DND-41 (cell line): Measurements from ENCODE around the gene AKAP13.

Experiments
- ATAC-seq: fragments of 200-7000 bp; cut with Tn5 transposase; 3 replicates; pipeline ENCODE4 v1.9.1; 2021; ENCODE audit warnings: low read depth; ENCODE audit not compliant: insufficient read depth
- DNase-seq: peaks from one replicate; pipeline ENCODE4 v3.0.0-alpha.2; 2020
- H2AFZ ChIP-seq: 2 replicates; pipeline ENCODE4 v1.6.0; 2012; ENCODE audit warnings: low read depth, low read length
- H3K27ac ChIP-seq: 2 replicates; pipeline ENCODE4 v1.5.1; 2012; ENCODE audit warnings: low read length, inconsistent platforms
- H3K27me3 ChIP-seq: fragments of 200-600 bp; sonication (generic); 2 replicates; pipeline ENCODE4 v1.6.0; 2012; ENCODE audit warnings: low read length, mild to moderate bottlenecking, inconsistent platforms; ENCODE audit not compliant: insufficient read depth, poor library complexity
- H3K36me3 ChIP-seq: 2 replicates; pipeline ENCODE4 v1.5.1; 2012; ENCODE audit warnings: low read length, inconsistent platforms; ENCODE audit not compliant: insufficient read depth
- H3K4me1 ChIP-seq: 2 replicates; pipeline ENCODE4 v1.5.1; 2012; ENCODE audit warnings: mild to moderate bottlenecking, low read length; ENCODE audit not compliant: insufficient read depth
- H3K4me2 ChIP-seq: 2 replicates; pipeline ENCODE4 v1.6.0; 2012; ENCODE audit warnings: mild to moderate bottlenecking, moderate library complexity, low read length, inconsistent platforms; ENCODE audit not compliant: insufficient read depth
- H3K4me3 ChIP-seq, 2 experiments: fragments of 200-600 bp in 1 of 2; shearing (Covaris generic) in 1 of 2; 2 replicates each; pipeline ENCODE4 v1.5.1; 2012 to 2016; ENCODE audit warnings: inconsistent platforms in 2 of 2, low read length in 2 of 2, mild to moderate bottlenecking in 2 of 2, low read depth in 1 of 2, moderate library complexity in 1 of 2
- H3K79me2 ChIP-seq: 2 replicates; pipeline ENCODE4 v1.6.0; 2012; ENCODE audit warnings: low read length, inconsistent platforms; ENCODE audit not compliant: insufficient read depth
- H3K9ac ChIP-seq: 2 replicates; pipeline ENCODE4 v1.6.0; 2012; ENCODE audit warnings: low read depth, mild to moderate bottlenecking, inconsistent platforms, low read length, moderate library complexity
- H3K9me3 ChIP-seq: 2 replicates; pipeline ENCODE4 v1.5.1; 2012; ENCODE audit warnings: low read length, moderate library complexity, mild to moderate bottlenecking, inconsistent platforms; ENCODE audit not compliant: insufficient read depth, severe bottlenecking
- H4K20me1 ChIP-seq: 2 replicates; pipeline ENCODE4 v1.6.0; 2012; ENCODE audit warnings: low read length; ENCODE audit not compliant: insufficient read depth
- EZH2 ChIP-seq: IDR thresholded peaks from 3 replicates; pipeline ENCODE4 v1.6.1; 2012; ENCODE audit warnings: borderline replicate concordance, low read depth, mild to moderate bottlenecking, moderate library complexity, low read length, inconsistent platforms; ENCODE audit not compliant: severe bottlenecking
- TF ChIP-seq, protein P1 (sequence below): IDR thresholded peaks from 2 replicates; pipeline ENCODE4 v1.5.1; 2012; ENCODE audit warnings: borderline replicate concordance, low read length, moderate library complexity, mild to moderate bottlenecking; ENCODE audit not compliant: poor library complexity, severe bottlenecking; ENCODE audit errors: extremely low read depth

The AKAP13 gene

GRCh38 chr15:85333132-85333831, 47.1 kb upstream of the AKAP13 start:
- no peak overlapping the region for H3K27ac ChIP-seq
- no peak overlapping the region for H3K9ac ChIP-seq
- no peak overlapping the region for H3K4me2 ChIP-seq
- H4K20me1 ChIP-seq = no peaks in the 10 kb centered on the region
- H3K27me3 ChIP-seq = no peaks in the 10 kb centered on the region
- H3K36me3 ChIP-seq = no peaks in the 10 kb centered on the region
- TF ChIP-seq, protein P1, sequence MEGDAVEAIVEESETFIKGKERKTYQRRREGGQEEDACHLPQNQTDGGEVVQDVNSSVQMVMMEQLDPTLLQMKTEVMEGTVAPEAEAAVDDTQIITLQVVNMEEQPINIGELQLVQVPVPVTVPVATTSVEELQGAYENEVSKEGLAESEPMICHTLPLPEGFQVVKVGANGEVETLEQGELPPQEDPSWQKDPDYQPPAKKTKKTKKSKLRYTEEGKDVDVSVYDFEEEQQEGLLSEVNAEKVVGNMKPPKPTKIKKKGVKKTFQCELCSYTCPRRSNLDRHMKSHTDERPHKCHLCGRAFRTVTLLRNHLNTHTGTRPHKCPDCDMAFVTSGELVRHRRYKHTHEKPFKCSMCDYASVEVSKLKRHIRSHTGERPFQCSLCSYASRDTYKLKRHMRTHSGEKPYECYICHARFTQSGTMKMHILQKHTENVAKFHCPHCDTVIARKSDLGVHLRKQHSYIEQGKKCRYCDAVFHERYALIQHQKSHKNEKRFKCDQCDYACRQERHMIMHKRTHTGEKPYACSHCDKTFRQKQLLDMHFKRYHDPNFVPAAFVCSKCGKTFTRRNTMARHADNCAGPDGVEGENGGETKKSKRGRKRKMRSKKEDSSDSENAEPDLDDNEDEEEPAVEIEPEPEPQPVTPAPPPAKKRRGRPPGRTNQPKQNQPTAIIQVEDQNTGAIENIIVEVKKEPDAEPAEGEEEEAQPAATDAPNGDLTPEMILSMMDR = no peak
- TF ChIP-seq EZH2 = no peak
- ATAC-seq = no peak
- peaks cover 28% of the 10 kb centered on the region for H3K4me1 ChIP-seq
- no peak overlapping the region for H2AFZ ChIP-seq
- H3K4me3 ChIP-seq = no peak overlapping the region
- H3K9me3 ChIP-seq = no peaks in the 10 kb centered on the region
- DNase-seq = no peak
- H3K79me2 ChIP-seq = no peaks in the 10 kb centered on the region

DNA sequence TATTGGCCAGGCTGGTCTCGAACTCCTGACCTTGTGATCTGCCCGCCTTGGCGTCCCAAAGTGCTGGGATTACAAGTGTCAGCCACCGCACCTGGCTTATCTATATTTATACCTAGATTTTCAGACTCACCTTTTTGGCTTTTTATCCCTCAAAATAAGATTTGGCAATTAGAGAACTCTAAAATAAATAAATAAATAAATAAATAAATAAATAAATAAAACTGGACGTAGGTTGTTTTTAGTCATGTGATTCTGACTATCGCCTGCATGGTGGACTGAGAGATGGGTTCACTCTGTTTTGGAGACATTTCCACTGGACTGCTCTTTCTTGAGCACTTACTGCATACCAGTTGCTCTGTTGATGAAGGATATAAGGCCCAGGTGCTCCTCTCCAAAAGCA, 46.2 kb upstream of the AKAP13 start:
- H3K9ac ChIP-seq = no peak overlapping the region
- no peak overlapping the region for H2AFZ ChIP-seq
- no peaks in the 10 kb centered on the region for H3K79me2 ChIP-seq
- H3K9me3 ChIP-seq = no peaks in the 10 kb centered on the region
- TF ChIP-seq, protein P1 = no peak
- TF ChIP-seq EZH2 = no peak
- peaks cover 28% of the 10 kb centered on the region for H3K4me1 ChIP-seq
- no peaks in the 10 kb centered on the region for H3K36me3 ChIP-seq
- no peaks in the 10 kb centered on the region for H4K20me1 ChIP-seq
- ATAC-seq (no peak), DNase-seq (no peak)
- no peak overlapping the region for H3K27ac ChIP-seq
- no peaks in the 10 kb centered on the region for H3K27me3 ChIP-seq
- no peak overlapping the region for H3K4me2 ChIP-seq
- H3K4me3 ChIP-seq = no peak overlapping the region

- DNase-seq (no peak), ATAC-seq (no peak)
- Histone ChIP-seq H3K4me3 (no peak overlapping the region), H3K4me1 (peaks cover 17% of the 10 kb centered on the region), H3K4me2 (no peak overlapping the region), H2AFZ (no peak overlapping the region), H3K27me3 (no peaks in the 10 kb centered on the region), H3K9ac (no peak overlapping the region), H3K36me3 (no peaks in the 10 kb centered on the region), H3K79me2 (no peaks in the 10 kb centered on the region), H4K20me1 (no peaks in the 10 kb centered on the region), H3K9me3 (no peaks in the 10 kb centered on the region), H3K27ac (no peak overlapping the region)
- TF ChIP-seq EZH2 = no peak
- TF ChIP-seq, protein P1 = no peak
Observed at GRCh38 chr15:85335193-85335942, 45.0 kb upstream of the AKAP13 start.
